Measurements from ENCODE around the gene FCHO2.
"Not testable (repeated sequence)": the region's sequence is repeated elsewhere in the genome, so short reads cannot be mapped to it uniquely, and the experiment has no call there.

FCHO2 gene

GRCh38 chr5:72955768-72956323, at the start of gene FCHO2:
Gene FCHO2, plus strand, starts transcription at chr5:72956041. Its CDS starts 56 bp downstream, at chr5:72956097.
- DNase-seq, result peak; percentile 81

GRCh38 chr5:72906806-72907205, 49.0 kb upstream of the FCHO2 start:
- no peak for DNase-seq

- no peak for DNase-seq
These were observed 47.2 kb upstream of the FCHO2 start for GRCh38 chr5:72908664-72909063.

GRCh38 chr5:72917371-72917776, 38.5 kb upstream of the FCHO2 start:
- no peak for DNase-seq

- peak; percentile 9 for DNase-seq
These were observed 34.9 kb upstream of the FCHO2 start for GRCh38 chr5:72920690-72921502.

- no peak for DNase-seq
These were observed 34.0 kb upstream of the FCHO2 start for GRCh38 chr5:72921886-72922285.

- no peak for DNase-seq
These were observed 33.4 kb upstream of the FCHO2 start for GRCh38 chr5:72922422-72922821.

- DNase-seq, result no peak
These were observed 30.4 kb upstream of the FCHO2 start for GRCh38 chr5:72925336-72926010.

- not testable (repeated sequence) for DNase-seq
These were observed 23.2 kb upstream of the FCHO2 start for GRCh38 chr5:72932686-72933085.

- not testable (repeated sequence) for DNase-seq
These were observed 20.7 kb upstream of the FCHO2 start for GRCh38 chr5:72934953-72935725.

- no peak for DNase-seq
These were observed 18.9 kb upstream of the FCHO2 start for GRCh38 chr5:72936893-72937292.

GRCh38 chr5:72937517-72938061, 18.3 kb upstream of the FCHO2 start:
- DNase-seq, result peak; percentile 9

GRCh38 chr5:72938206-72938605, 17.6 kb upstream of the FCHO2 start:
- DNase-seq, result no peak

GRCh38 chr5:72940082-72940481, 15.8 kb upstream of the FCHO2 start:
- peak; percentile 47 for DNase-seq

- no peak for DNase-seq
These were observed 12.5 kb upstream of the FCHO2 start for GRCh38 chr5:72943307-72943706.

- no peak for DNase-seq
These were observed 8.3 kb upstream of the FCHO2 start for GRCh38 chr5:72947498-72947897.

- no peak for DNase-seq
These were observed 6.4 kb upstream of the FCHO2 start for GRCh38 chr5:72949481-72949880.

GRCh38 chr5:72951671-72952468, 4.0 kb upstream of the FCHO2 start:
- DNase-seq, result no peak

GRCh38 chr5:72954389-72954788, 1.5 kb upstream of the FCHO2 start:
- no peak for DNase-seq

GRCh38 chr5:72955143-72955767, 586 bp upstream of the FCHO2 start:
- DNase-seq, result no peak

- DNase-seq, result peak; percentile 38
These were observed 691 bp downstream of the FCHO2 start for GRCh38 chr5:72956324-72957140.

Data from GF-D8 (cell line).